Erythroblast (primary cell): Measurements from ENCODE around the gene GATA6.
"Not testable (repeated sequence)": the region's sequence is repeated elsewhere in the genome, so short reads cannot be mapped to it uniquely, and the experiment has no call there.

Experiments
- DNase-seq, 2 experiments: peaks; one replicate each; lab custom pipeline; 2025; lab: John Stamatoyannopoulos, UW
- GATA1 ChIP-seq: IDR thresholded peaks from 2 replicates; pipeline ENCODE4 v1.6.1; 2011; ENCODE audit warnings: low read depth, mild to moderate bottlenecking, control low read depth, low read length, moderate library complexity
- POLR2A ChIP-seq: IDR thresholded peaks from 2 replicates; pipeline ENCODE4 v1.6.1; 2011; ENCODE audit warnings: mild to moderate bottlenecking, low read length

Gene GATA6

GRCh38 chr18:22214731-22215528, 45.5 kb downstream of the GATA6 start:
- DNase-seq, result no peak
- TF ChIP-seq POLR2A (no peak), GATA1 (no peak)

GRCh38 chr18:22218835-22219234, 49.4 kb downstream of the GATA6 start:
- no peak for TF ChIP-seq POLR2A

GRCh38 chr18:22219568-22220355, 50.4 kb downstream of the GATA6 start:
- TF ChIP-seq GATA1, result no peak

More at GRCh38 chr18:22218835-22219234, 49.4 kb downstream of the GATA6 start:
- DNase-seq, result no peak

GRCh38 chr18:22220585-22220984, 51.2 kb downstream of the GATA6 start:
- DNase-seq, result not testable (repeated sequence)

More at GRCh38 chr18:22219568-22220355, 50.4 kb downstream of the GATA6 start:
- no peak for DNase-seq

- no peak for DNase-seq
- no peak for TF ChIP-seq GATA1
- no peak for TF ChIP-seq POLR2A
Observed at GRCh38 chr18:22221350-22221749, 52.0 kb downstream of the GATA6 start.

- TF ChIP-seq POLR2A (no peak), GATA1 (no peak)
- DNase-seq, result peak in 1 of 2 experiments; percentile 25
Observed at GRCh38 chr18:22223254-22223964, 54.0 kb downstream of the GATA6 start.

- TF ChIP-seq GATA1 (no peak), POLR2A (no peak)
- DNase-seq, result no peak
Observed at GRCh38 chr18:22223965-22224322, 54.6 kb downstream of the GATA6 start.

- TF ChIP-seq GATA1 (no peak), POLR2A (no peak)
- no peak for DNase-seq
Observed at GRCh38 chr18:22224339-22224738, 55.0 kb downstream of the GATA6 start.

GRCh38 chr18:22226801-22227200, 57.4 kb downstream of the GATA6 start:
- no peak for DNase-seq
- no peak for TF ChIP-seq POLR2A
- TF ChIP-seq GATA1, result no peak

- DNase-seq, result no peak
- TF ChIP-seq GATA1 (no peak), POLR2A (no peak)
Observed at GRCh38 chr18:22228976-22229375, 59.6 kb downstream of the GATA6 start.

GRCh38 chr18:22229456-22230124, 60.2 kb downstream of the GATA6 start:
- TF ChIP-seq GATA1, result no peak
- no peak for TF ChIP-seq POLR2A
- no peak for DNase-seq

GRCh38 chr18:22230471-22230945, 61.1 kb downstream of the GATA6 start:
- no peak for TF ChIP-seq GATA1
- no peak for TF ChIP-seq POLR2A
- no peak for DNase-seq

- DNase-seq, result no peak
- no peak for TF ChIP-seq GATA1
- TF ChIP-seq POLR2A, result no peak
Observed at GRCh38 chr18:22233266-22233665, 63.9 kb downstream of the GATA6 start.
